Limb (tissue), 2 donors: Measurements from ENCODE around the gene RASSF5.

Source experiments
- DNase-seq, 2 donors: peaks; one replicate each; pipeline ENCODE4 v3.0.0-alpha.2; 2016; ENCODE audit errors: extremely low spot score in 2 of 2

RASSF5 gene

GRCh38 chr1:206583707-206584648, 76.6 kb downstream of the RASSF5 start:
- peak; percentile 65 to 86 for DNase-seq

GRCh38 chr1:206584683-206585082, 77.4 kb downstream of the RASSF5 start:
- DNase-seq, result no peak

GRCh38 chr1:206586501-206587445, 79.4 kb downstream of the RASSF5 start:
- no peak for DNase-seq

GRCh38 chr1:206587904-206588303, 80.6 kb downstream of the RASSF5 start:
- no peak for DNase-seq

- no peak for DNase-seq
Observed at GRCh38 chr1:206588492-206588891, 81.2 kb downstream of the RASSF5 start.

GRCh38 chr1:206589206-206589605, 81.9 kb downstream of the RASSF5 start:
- DNase-seq, result no peak

- DNase-seq, result no peak
Observed at GRCh38 chr1:206590025-206590758, 82.9 kb downstream of the RASSF5 start.

GRCh38 chr1:206591226-206591625, 83.9 kb downstream of the RASSF5 start:
- DNase-seq, result no peak

GRCh38 chr1:206591696-206592095, 84.4 kb downstream of the RASSF5 start:
- DNase-seq, result no peak

GRCh38 chr1:206593351-206593925, 86.1 kb downstream of the RASSF5 start:
- no peak for DNase-seq

- DNase-seq, result no peak
Observed at GRCh38 chr1:206595581-206596318, 88.4 kb downstream of the RASSF5 start.

GRCh38 chr1:206596319-206596666, 89.0 kb downstream of the RASSF5 start:
- DNase-seq, result no peak

- no peak for DNase-seq
Observed at GRCh38 chr1:206600527-206600926, 93.2 kb downstream of the RASSF5 start.

GRCh38 chr1:206604861-206605260, 97.5 kb downstream of the RASSF5 start:
- DNase-seq, result no peak

GRCh38 chr1:206606867-206607266, 99.5 kb downstream of the RASSF5 start:
- no peak for DNase-seq

GRCh38 chr1:206608108-206608698, 100.9 kb downstream of the RASSF5 start:
- DNase-seq, result peak; percentile 13 to 45

GRCh38 chr1:206609229-206609991, 102.1 kb downstream of the RASSF5 start:
- DNase-seq, result no peak

- DNase-seq, result peak; percentile 96 to 99
Observed at GRCh38 chr1:206612129-206612876, 105.0 kb downstream of the RASSF5 start, which contains the start of gene EIF2D. Gene EIF2D, minus strand, starts transcription at chr1:206612465. Its CDS starts 123 bp downstream, at chr1:206612342.
